ENCODE results near the gene S100A5. TPM values are rescaled to one million over a fixed set of nuclear protein-coding genes. Genes with fewer than 3 reads are reported as not detected.

Gene S100A5
- total and polyA plus RNA-seq, 2 of the 8 experiments (the other 6 are each of a cell fraction or from before 2014, with no cell fraction given), result not detected

- TF ChIP-seq, protein P1, sequence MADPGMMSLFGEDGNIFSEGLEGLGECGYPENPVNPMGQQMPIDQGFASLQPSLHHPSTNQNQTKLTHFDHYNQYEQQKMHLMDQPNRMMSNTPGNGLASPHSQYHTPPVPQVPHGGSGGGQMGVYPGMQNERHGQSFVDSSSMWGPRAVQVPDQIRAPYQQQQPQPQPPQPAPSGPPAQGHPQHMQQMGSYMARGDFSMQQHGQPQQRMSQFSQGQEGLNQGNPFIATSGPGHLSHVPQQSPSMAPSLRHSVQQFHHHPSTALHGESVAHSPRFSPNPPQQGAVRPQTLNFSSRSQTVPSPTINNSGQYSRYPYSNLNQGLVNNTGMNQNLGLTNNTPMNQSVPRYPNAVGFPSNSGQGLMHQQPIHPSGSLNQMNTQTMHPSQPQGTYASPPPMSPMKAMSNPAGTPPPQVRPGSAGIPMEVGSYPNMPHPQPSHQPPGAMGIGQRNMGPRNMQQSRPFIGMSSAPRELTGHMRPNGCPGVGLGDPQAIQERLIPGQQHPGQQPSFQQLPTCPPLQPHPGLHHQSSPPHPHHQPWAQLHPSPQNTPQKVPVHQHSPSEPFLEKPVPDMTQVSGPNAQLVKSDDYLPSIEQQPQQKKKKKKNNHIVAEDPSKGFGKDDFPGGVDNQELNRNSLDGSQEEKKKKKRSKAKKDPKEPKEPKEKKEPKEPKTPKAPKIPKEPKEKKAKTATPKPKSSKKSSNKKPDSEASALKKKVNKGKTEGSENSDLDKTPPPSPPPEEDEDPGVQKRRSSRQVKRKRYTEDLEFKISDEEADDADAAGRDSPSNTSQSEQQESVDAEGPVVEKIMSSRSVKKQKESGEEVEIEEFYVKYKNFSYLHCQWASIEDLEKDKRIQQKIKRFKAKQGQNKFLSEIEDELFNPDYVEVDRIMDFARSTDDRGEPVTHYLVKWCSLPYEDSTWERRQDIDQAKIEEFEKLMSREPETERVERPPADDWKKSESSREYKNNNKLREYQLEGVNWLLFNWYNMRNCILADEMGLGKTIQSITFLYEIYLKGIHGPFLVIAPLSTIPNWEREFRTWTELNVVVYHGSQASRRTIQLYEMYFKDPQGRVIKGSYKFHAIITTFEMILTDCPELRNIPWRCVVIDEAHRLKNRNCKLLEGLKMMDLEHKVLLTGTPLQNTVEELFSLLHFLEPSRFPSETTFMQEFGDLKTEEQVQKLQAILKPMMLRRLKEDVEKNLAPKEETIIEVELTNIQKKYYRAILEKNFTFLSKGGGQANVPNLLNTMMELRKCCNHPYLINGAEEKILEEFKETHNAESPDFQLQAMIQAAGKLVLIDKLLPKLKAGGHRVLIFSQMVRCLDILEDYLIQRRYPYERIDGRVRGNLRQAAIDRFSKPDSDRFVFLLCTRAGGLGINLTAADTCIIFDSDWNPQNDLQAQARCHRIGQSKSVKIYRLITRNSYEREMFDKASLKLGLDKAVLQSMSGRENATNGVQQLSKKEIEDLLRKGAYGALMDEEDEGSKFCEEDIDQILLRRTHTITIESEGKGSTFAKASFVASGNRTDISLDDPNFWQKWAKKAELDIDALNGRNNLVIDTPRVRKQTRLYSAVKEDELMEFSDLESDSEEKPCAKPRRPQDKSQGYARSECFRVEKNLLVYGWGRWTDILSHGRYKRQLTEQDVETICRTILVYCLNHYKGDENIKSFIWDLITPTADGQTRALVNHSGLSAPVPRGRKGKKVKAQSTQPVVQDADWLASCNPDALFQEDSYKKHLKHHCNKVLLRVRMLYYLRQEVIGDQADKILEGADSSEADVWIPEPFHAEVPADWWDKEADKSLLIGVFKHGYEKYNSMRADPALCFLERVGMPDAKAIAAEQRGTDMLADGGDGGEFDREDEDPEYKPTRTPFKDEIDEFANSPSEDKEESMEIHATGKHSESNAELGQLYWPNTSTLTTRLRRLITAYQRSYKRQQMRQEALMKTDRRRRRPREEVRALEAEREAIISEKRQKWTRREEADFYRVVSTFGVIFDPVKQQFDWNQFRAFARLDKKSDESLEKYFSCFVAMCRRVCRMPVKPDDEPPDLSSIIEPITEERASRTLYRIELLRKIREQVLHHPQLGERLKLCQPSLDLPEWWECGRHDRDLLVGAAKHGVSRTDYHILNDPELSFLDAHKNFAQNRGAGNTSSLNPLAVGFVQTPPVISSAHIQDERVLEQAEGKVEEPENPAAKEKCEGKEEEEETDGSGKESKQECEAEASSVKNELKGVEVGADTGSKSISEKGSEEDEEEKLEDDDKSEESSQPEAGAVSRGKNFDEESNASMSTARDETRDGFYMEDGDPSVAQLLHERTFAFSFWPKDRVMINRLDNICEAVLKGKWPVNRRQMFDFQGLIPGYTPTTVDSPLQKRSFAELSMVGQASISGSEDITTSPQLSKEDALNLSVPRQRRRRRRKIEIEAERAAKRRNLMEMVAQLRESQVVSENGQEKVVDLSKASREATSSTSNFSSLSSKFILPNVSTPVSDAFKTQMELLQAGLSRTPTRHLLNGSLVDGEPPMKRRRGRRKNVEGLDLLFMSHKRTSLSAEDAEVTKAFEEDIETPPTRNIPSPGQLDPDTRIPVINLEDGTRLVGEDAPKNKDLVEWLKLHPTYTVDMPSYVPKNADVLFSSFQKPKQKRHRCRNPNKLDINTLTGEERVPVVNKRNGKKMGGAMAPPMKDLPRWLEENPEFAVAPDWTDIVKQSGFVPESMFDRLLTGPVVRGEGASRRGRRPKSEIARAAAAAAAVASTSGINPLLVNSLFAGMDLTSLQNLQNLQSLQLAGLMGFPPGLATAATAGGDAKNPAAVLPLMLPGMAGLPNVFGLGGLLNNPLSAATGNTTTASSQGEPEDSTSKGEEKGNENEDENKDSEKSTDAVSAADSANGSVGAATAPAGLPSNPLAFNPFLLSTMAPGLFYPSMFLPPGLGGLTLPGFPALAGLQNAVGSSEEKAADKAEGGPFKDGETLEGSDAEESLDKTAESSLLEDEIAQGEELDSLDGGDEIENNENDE (IDR thresholded peaks at IDR 0.05; ENCODE audit: insufficient replicate concordance, low read length), result no peak
- no peak for TF ChIP-seq SIN3A (conservative IDR thresholded peaks at IDR 0.05 in 1 of 2, IDR thresholded peaks at IDR 0.05 in 1 of 2; ENCODE audit: low read depth in 1 of 2, low read length in 2 of 2)
- TF ChIP-seq BRCA1 (IDR thresholded peaks at IDR 0.05; ENCODE audit: low read depth, low read length), result no peak
- no peak for TF ChIP-seq EP300 (IDR thresholded peaks at IDR 0.05; ENCODE audit: borderline replicate concordance in 1 of 2, low read depth in 2 of 2, low read length in 2 of 2)
- no peak for TF ChIP-seq SRF (IDR thresholded peaks at IDR 0.05; ENCODE audit: low read depth, low read length)
- TF ChIP-seq BCL11A (IDR thresholded peaks at IDR 0.05; ENCODE audit: low read depth in 2 of 2, low read length in 2 of 2), result no peak
- no peak for TF ChIP-seq CHD2 (IDR thresholded peaks at IDR 0.05; ENCODE audit: low read length)
- no peak for TF ChIP-seq PHF8 (conservative IDR thresholded peaks at IDR 0.05; ENCODE audit: low read depth, low read length)
- TF ChIP-seq TEAD4 (IDR thresholded peaks at IDR 0.05; ENCODE audit: low read depth, low read length), result no peak
These were observed 30.1 kb upstream of the S100A5 start (continued) for GRCh38 chr1:153570874-153571273.

Data from H1 (cell line).